ENCODE data around the gene COPS7B.

DNA sequence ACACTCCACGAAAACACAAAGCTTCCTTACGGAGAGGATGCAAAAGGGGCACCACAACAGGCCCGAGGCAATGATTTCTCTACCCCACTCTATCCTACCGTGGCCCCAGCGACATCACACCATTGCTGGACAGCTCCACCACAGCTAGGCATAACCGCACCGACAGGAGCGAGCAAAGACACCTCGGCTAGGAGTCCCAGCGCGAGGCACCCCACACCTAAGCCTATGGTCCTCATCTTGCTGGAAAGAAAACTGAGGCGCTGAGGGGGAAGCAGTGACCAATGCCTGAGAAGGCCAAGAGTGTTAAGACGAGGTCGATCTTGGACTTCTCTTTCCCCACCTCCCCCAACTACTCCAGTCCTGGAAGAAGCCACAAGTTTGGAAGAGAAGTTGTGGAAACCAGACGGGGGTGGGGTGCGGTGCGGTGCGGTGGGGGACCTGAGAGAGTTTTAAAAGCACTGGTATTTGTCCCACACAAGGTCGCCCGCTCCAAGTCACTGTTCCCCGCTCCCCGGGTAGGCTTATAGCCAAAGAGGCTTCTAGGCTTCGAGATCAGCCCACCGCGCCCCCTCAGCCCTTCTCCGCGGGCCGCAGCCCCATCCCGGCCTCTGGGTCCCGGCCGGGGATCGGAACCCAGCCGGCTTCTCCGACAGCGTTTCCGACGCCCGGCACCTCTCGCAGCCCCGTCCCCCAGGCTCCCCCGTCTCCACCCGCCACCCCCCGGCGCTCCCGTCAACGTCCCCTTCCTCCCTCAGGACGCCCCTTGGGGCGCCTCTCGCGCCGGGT lies 5.9 kb upstream of the COPS7B start:
- TF ChIP-seq GATA2 (IDR thresholded peaks at IDR 0.05; ENCODE audit: low read depth, low read length) (no peak), GATA3 (IDR thresholded peaks at IDR 0.05; ENCODE audit: low read depth, low read length) (no peak)
